Skin epidermis (tissue), 12 donors: Measurements from ENCODE around the gene PRRG1.
"Not testable (repeated sequence)": the region's sequence is repeated elsewhere in the genome, so short reads cannot be mapped to it uniquely, and the experiment has no call there.

ENCODE experiments used
- H3K27ac ChIP-seq, 21 experiments: fragments of 200-600 bp; sonication (generic) in 11 of 21; one replicate each; pipeline ENCODE4 v1.5.0; 2020; ENCODE audit warnings: mild to moderate bottlenecking in 3 of 21, inconsistent platforms in 2 of 21, moderate library complexity in 2 of 21
- H3K4me3 ChIP-seq, 7 experiments: fragments of 200-600 bp; sonication (generic) in 2 of 7; one replicate each; pipeline ENCODE4 v1.5.0; 2020; ENCODE audit warnings: inconsistent platforms in 2 of 7, mild to moderate bottlenecking in 2 of 7, moderate library complexity in 1 of 7

The PRRG1 gene

DNA sequence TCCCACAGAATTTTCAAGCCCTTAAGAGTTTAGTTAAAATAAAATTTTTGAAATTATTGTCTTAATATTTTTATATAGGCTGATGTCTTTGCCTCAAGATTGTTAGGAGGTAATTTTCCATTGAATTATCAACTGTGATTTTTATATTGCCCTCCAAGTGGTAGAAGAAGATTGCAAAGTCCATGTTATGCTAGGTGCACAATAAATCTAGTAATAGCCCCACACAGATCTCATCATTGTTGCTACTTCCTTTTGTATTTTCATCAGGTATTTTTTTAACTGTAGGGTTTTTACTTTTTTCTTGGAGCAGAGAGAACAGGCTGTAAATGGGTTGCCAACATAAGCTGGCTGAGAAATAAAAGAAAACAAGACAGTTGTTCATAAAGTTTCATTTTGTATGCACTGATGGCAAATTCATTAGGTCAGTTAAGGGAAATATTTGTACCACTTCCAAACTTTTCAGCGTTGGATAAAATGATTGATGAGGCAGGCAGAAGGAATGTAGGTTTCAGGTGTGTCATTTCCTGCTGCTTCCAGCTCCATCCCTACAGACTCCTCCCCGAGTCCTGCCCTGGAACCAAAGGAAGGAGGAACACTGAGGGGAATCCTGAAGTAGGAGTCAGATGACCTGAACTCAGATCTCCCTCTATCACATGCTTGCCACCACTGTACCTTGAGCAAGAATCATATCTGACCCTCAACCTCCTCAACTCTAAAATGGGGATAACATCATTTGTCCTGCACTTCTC lies 105.5 kb downstream of the PRRG1 start:
- H3K4me3 ChIP-seq, result no peak overlapping the region
- no peak overlapping the region for H3K27ac ChIP-seq

DNA sequence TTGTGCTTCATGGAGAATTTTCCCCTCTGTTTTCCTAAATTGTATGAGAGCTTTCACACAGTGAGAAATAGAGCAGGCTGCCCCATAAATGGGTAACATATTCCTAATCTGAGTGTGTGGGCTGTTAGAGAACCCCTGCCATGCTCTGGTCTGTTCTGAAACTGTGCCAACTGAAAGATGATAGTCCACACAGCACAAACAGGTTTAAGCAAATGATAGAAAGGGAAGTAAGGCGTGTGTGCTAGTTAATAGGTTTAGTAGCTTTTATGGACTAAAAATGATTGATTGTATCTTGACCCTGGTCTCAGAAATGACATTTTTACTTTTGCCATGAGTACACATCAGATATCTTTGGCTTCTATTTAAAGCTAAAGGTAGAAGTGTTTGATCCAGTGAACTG lies 106.2 kb downstream of the PRRG1 start:
- no peak overlapping the region for H3K27ac ChIP-seq
- H3K4me3 ChIP-seq, result no peak overlapping the region

DNA sequence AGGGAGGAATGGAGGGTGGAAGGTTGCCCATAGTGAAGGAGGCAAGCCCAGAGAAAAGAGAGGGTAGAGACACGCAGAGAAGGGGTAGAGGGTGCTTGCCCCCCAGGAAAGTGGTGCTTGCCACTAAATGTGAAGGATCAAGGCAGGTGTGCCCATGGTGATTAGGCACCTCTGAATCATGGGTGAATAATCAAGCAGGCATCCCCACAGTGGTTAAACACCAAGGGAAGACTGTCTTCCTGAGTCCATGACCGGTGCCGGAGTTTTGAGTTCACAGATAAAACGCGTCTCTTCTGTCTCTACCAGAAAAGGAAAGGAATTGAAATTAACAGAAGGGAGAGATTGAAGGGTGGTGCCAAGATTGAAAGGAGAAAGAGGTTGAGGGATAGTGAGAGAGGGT lies 111.1 kb downstream of the PRRG1 start:
- not testable (repeated sequence) for H3K27ac ChIP-seq, H3K4me3 ChIP-seq

DNA sequence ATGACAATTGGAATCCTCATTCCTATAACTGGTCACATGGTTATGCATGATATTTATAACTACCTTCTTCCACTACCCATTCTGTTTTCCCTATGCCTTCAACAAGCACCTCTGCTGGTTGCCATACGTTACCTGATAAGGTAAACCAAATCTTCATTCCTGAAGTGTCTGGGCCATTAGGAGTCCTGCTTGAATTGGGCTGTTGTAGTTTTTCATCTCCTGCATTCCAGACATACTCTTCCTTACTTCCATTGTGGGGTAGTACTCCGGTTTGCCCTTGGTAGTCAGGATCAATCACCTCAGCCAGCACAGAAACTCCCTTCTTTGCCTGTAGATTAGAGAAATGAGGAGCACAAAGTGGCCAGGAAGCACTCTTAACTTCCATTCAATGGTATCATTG lies 113.2 kb downstream of the PRRG1 start:
- Histone ChIP-seq H3K4me3 (no peak overlapping the region), H3K27ac (no peak overlapping the region)

DNA sequence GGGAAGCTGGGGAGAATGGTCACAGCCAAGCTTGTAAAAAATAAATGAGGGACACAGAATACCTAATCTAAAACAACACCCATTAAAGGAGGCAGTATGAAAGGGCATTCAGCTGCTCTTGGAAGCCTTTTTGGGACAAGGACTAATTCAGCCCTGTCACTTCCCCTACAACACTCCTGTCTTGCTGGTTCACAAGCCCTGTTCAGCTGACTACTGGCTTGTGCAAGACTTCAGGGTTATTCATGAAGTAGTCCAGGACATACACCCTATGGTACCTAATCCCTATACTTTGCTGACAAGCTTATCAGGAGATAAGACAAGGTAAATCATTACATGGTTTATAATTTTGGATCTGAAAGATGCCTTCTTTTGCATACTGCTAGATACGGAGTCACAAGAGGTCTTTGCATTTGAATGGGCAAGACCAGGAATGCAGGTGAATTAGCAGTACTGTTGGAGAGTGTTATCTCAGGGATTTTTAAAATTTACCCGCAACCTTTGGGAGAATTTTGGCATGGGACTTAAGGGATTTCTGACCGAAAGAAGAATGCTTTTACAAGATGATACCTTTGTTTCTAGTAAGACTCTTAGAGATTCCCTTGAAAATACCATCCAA lies 119.1 kb downstream of the PRRG1 start:
- no peak overlapping the region for H3K27ac ChIP-seq
- no peak overlapping the region for H3K4me3 ChIP-seq

DNA sequence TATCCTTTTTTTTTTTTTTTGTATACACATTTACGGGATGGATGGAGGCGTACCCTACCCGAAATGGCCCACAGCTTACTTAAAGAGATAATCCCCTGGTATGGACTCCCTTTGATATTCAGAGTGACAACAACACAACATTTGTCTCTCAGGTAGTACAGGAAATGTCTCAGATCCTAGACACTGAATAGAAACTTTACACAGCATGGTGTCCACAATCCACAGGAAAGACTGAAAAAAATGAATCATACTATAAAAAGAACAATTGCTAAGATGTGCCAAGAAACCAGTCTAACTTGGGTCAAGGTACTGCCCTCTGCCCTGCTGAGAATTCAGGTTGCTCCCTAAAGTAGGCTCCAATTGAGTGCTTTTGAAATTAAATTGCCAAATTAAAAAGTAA lies 121.5 kb downstream of the PRRG1 start:
- no peak overlapping the region for H3K27ac ChIP-seq
- no peak overlapping the region for H3K4me3 ChIP-seq

DNA sequence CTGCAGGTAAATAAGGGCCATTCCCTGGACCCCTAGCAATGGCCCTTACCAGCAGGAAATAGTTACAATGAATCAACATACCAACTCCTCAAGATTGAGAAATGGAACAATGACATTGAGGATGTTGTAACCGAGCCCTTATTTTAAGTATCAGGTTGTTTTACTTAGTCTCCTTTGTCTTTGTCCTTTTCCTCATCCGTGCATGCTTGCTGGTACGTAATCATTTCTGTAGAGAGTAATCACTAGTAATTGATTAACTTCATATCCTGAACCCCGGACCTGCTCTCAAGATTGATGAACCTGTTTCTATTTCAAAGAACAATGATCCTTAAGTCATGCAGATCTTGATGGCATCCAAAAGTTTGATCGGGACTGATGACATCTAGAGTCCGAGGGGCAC lies 123.7 kb downstream of the PRRG1 start:
- H3K27ac ChIP-seq, result no peak overlapping the region
- no peak overlapping the region for H3K4me3 ChIP-seq

DNA sequence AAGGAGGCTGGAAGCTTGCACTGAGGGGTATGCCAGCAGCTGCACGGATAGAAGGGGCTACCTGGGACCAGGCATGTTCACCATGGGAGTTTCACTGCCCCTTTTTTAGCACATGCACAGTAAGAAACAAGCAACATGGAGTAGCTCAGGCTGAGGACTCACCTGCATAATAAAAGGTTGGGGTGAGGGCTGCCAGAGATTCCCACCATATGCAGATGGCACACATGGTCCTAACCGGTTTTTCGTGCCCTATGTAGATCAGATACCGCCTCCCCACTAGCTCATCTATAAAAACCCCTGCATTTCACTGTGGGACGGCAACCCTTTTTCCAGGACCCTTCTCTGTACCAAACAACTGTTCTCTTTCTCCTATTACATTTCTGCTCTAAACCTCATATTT lies 125.3 kb downstream of the PRRG1 start:
- Histone ChIP-seq H3K4me3 (no peak overlapping the region), H3K27ac (no peak overlapping the region)

DNA sequence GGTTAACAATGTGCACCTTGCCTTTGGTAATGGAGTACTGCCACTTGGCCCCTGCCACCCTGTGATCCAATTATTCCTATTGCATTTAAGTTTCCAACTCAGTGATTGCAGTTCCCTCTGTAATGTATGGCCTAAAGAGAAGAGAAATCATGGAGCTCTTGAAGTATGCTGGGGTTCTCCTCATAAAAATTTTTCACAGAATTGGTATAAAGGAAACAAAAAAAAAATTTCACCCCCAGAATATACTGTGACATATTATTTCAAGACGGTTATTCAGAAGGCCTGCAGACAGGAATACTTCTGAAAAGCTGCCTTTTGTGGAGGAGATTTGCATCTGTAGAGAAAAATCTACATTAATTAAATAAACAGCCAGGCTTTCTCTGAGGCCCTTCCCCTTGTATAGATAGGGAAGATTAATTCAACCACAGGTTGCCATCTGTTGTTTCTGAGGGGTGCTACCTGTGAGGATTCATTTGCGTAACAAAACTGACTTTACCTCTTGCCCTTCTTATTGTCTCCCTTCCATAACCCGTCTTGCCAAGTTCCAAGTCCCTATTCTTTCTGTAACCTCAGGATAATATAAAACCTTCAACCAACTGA lies 127.5 kb downstream of the PRRG1 start:
- Histone ChIP-seq H3K4me3 (no peak overlapping the region), H3K27ac (no peak overlapping the region)

DNA sequence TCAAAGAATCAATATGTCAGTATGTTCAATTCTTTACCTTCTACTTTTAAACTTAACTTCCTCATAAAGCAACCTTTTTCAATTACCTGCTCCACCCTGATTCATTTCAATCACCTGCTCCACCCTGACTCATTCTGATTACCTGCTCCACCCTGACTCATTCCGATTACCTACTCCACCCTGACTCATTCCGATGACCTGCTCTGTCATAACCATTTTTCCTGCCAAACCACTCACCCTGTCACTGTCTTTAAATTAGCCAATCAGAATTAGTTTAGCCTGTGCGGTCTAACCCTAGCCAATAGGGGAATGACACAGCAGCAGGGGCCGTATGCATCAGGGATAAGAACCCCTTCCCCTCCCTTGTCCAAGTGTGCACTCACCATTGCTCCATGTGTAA lies 135.2 kb downstream of the PRRG1 start:
- not testable (repeated sequence) for H3K27ac ChIP-seq, H3K4me3 ChIP-seq

DNA sequence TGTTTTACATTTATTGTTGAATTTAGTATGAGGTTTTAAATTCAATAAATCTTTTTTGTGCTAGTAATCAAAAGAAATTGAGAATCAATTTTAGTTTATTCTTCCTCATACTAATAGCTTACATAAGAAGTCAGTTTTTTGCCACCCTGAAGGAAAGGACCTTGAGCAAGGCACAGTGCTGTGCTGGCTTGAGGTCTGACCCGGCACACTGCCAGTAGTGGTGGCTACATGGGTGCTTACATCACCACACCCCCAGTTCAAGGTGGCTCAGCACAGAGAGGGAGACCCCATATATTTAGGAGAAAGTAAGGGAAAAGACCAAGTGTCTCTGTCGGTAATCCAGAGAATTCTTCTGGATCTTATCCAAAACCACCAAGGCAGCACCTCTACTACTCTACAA lies 136.3 kb downstream of the PRRG1 start:
- H3K4me3 ChIP-seq, result no peak overlapping the region
- H3K27ac ChIP-seq, result no peak overlapping the region

DNA sequence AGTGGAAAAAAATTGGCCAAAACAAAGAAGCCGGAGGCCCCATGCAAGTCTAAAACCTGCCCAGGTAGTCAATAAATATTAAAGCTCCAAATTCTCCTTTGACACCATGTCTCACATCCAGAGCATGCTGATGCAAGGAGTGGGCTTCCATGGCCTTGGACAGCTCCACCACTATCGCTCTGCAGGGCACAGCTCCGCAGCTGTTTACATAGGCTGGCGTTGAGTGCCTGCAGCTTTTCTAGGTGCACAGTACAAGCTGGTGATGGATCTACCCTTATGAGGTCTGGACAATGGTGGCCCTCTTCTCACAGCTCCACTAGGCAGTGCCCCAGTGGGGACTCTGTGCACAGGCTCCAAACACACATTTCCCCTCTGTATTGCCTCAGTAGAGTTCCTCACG lies 138.1 kb downstream of the PRRG1 start:
- Histone ChIP-seq H3K27ac (no peak overlapping the region), H3K4me3 (no peak overlapping the region)

DNA sequence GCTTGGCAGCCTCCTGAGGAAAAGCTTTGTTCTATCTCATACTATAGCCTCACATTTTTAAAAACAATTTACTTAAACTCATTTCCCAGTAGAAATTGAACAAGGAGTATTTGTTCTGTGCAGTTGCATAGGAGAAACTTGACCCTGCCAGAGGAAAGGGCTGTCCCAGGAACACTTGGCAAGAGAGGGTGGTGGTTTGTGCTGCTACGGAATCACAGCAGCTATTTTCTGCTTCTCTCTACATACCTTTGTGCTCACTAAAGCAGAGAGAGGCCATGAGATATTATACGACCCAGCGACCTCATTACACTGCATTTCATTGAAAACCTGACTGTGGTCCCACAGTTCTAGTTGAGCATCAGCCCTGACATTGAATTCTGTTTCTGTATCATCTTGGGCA lies 139.2 kb downstream of the PRRG1 start:
- no peak overlapping the region for H3K4me3 ChIP-seq

DNA sequence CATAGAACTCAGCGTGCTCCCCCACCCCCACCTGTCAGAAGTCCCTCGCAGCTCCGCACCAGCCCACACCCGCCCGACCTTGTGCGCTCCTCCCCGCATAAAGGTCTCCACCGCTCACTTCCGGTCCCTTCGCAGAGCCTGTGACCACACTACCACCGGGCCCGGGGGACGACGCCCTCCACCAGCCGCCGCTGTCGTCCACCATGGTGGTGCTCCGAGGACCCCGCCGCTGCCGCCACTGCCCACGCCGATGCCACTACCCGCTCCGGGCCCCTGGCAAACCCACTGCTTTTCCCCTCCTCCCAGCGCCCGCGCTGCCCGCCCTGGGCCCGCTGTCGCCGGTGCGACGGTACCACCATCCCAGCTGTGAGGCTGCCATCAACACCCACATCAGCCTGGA lies 142.5 kb downstream of the PRRG1 start:
- Histone ChIP-seq H3K4me3 (no peak overlapping the region), H3K27ac (no peak overlapping the region)

More for the DNA sequence above, 139.2 kb downstream of the PRRG1 start:
- H3K27ac ChIP-seq, result no peak overlapping the region

DNA sequence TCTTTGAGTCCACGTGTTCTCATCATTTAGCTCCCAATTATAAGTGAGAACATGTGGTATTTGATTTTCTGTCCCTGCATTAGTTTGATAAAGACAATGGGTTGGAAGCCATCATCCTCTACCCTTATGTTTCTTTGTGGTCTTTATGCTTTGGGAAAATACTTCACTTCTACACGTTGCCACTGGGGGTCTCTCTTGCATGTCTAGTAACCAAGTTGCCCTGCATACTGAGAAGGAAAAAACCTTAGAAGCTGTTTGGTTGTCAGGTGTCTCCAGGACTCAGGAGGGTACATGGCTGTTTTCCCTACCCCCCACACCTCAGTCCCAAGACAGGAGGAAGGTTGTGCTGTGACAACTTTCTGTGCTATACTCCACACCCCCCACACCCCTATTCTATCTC lies 146.6 kb downstream of the PRRG1 start:
- not testable (repeated sequence) for H3K27ac ChIP-seq, H3K4me3 ChIP-seq

DNA sequence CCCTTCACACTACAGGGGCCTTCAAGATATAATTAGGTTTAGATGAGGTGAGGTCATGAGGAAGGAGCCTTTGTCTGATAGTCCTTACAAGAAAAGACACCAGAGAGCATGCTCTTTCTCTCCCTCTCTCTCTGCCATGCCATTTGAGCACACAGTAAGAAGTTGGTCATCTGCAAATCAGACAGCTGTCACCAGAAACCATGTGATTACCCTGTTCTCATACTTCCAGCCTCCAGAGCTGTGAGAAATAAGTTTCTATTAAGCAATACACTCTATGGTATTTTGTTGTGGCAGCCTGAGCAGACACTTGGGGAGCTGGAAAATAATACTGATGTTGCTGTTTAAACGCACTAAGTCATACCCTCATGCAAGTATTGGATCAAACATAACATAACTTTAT lies 148.0 kb downstream of the PRRG1 start:
- H3K4me3 ChIP-seq, H3K27ac ChIP-seq: not testable (repeated sequence)

DNA sequence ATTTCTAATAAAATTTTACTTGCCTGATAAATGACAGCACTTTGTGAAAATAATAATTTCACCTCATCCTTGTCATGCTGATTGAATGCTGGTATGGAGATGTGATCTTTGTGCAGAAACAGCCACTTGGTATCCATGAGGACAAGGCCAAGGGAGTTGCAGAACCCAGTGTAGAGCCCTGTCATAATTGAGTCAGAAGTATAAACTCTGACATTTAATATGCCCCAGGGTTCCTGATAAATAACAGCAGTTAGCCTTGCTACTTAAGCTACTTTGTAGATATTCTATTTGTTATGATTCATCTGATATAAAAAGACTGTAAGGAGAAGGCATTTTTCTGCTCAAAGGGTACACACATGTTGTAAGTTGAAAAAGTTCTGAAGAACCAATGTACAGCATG lies 149.2 kb downstream of the PRRG1 start:
- H3K4me3 ChIP-seq, H3K27ac ChIP-seq: not testable (repeated sequence)

DNA sequence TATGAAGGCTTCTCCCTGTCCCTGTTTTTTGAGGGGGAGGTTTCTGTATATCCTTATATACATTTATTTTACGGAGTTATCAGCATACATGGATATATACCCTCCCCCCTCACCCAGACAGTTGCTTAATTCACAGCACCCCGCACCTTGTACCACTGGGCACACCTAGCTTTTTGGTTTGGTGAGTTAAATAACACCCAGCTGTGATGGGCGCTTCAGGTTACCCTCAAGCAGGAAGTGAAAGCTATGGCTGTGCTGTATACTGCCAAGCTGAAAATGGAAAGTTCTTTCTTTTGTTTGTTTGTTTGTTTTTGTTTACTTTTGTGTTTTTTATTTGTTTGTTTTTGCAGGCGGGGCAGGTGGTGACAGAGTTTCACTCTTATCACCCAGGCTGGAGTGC lies 150.5 kb downstream of the PRRG1 start:
- not testable (repeated sequence) for H3K4me3 ChIP-seq, H3K27ac ChIP-seq

DNA sequence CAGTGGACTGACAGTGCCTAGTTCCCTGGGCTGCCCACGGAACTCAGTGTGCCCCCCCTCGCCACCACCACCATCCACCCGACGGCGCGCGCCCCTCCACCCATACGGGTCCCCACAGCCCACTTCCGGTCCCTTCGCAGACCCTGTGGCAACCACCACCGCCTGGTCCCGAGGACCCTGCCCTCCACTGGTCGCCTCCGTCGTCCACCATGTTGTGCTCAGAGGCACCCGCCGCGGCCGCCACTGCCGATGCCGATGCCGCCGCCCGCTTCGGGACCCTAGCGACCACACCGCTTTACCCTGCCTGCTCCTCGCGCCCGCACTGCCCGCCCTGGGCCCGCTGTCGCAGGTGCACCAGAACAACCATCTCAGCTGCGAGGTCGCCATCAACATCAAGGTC lies 155.8 kb downstream of the PRRG1 start:
- H3K27ac ChIP-seq, result no peak overlapping the region
- no peak overlapping the region for H3K4me3 ChIP-seq
